HL-60 (cell line): ENCODE measurements around the gene COL5A2. TPM values are rescaled to one million over a fixed set of nuclear protein-coding genes. Genes with fewer than 3 reads are reported as not detected.

ENCODE experiments used
- DNase-seq, 2 experiments: peaks; one replicate each; pipeline ENCODE4 v3.0.0-alpha.2; 2010 to 2020; ENCODE audit warnings: low read depth in 1 of 2, low spot score in 1 of 2
- H3K27ac ChIP-seq: fragments of 250-450 bp; sonication (Bioruptor Pico); replicated peaks from 2 replicates; pipeline ENCODE4 v1.5.1; 2020; ENCODE audit warnings: mild to moderate bottlenecking, moderate library complexity
- H3K27me3 ChIP-seq: fragments of 250-450 bp; sonication (Bioruptor Pico); 2 replicates; pipeline ENCODE4 v1.5.1; 2021; ENCODE audit warnings: mild to moderate bottlenecking, moderate library complexity; ENCODE audit not compliant: insufficient read depth, poor library complexity, severe bottlenecking
- H3K4me3 ChIP-seq: replicated peaks from 2 replicates; pipeline ENCODE4 v1.5.1; 2011; ENCODE audit warnings: mild to moderate bottlenecking, control low read depth, low read length; ENCODE audit not compliant: insufficient read depth
- CTCF ChIP-seq: IDR thresholded peaks from one replicate; pipeline ENCODE4 v1.5.1; 2011; ENCODE audit warnings: low read length, control low read depth, inconsistent platforms; ENCODE audit not compliant: insufficient read depth
- GABPA ChIP-seq: IDR thresholded peaks from 2 replicates; pipeline ENCODE4 v1.6.1; 2012; ENCODE audit warnings: low read depth
- POLR2AphosphoS5 ChIP-seq: IDR thresholded peaks from 2 replicates; pipeline ENCODE4 v1.6.1; 2012; ENCODE audit warnings: low read depth
- REST ChIP-seq: IDR thresholded peaks from 2 replicates; pipeline ENCODE4 v1.6.1; 2012; ENCODE audit warnings: low read depth; ENCODE audit not compliant: insufficient replicate concordance
- SPI1 ChIP-seq: IDR thresholded peaks from 2 replicates; pipeline ENCODE4 v1.6.1; 2012; ENCODE audit warnings: low read depth, mild to moderate bottlenecking, borderline replicate concordance
- microRNA-seq: library from miRNA; unstranded; fragments of <30 nt; microRNA quantifications from one replicate; pipeline ENCODE4, GENCODE V29; 2018

Gene COL5A2

GRCh38 chr2:188983427-188984064, 196.0 kb downstream of the COL5A2 start:
- no peak for DNase-seq
- H3K4me3 ChIP-seq: no peak overlapping the region
- TF ChIP-seq GABPA (no peak), CTCF (peak; percentile 10), SPI1 (no peak), REST (no peak), POLR2AphosphoS5 (no peak)
- no peak overlapping the region for H3K27ac ChIP-seq
- H3K27me3 ChIP-seq: no peaks in the 10 kb centered on the region

Small RNAs within 50 kb of the gene (microRNA-seq; reads per million reads assigned to microRNA genes)
- gene MIR3129: not detected
- not detected for gene MIR3606
